C4-2B (cell line): ENCODE results near the gene AK4.

Experiments used
- CTCF ChIP-seq: fragments of 450-650 bp; conservative IDR thresholded peaks from 2 replicates; pipeline ENCODE4 v1.5.1; 2017; ENCODE audit warnings: mild to moderate bottlenecking
- ZFX ChIP-seq: fragments of 450-650 bp; IDR thresholded peaks from 2 replicates; pipeline ENCODE4 v1.6.1; 2017

- TF ChIP-seq CTCF = no peak
- no peak for TF ChIP-seq ZFX
Measured at GRCh38 chr1:65216989-65217388, 69.0 kb downstream of the AK4 start.
